Lung (tissue), 12 donors: ENCODE measurements around the gene CUBN. TPM values are rescaled to one million over a fixed set of nuclear protein-coding genes. Genes with fewer than 3 reads are reported as not detected.
A peak's percentile ranks its signal among the peaks of the same experiment; 100 is the strongest.

ENCODE experiments used
- ATAC-seq: fragments of 200-7000 bp; cut with Tn5 transposase; one replicate; pipeline ENCODE4 v1.9.1; 2020; ENCODE audit warnings: moderate number of reproducible peaks; ENCODE audit not compliant: insufficient read depth, low FRiP score
- DNase-seq, 3 donors: peaks; one replicate each; pipeline ENCODE4 v3.0.0-alpha.2; 2013 to 2017
- H3K27ac ChIP-seq, 2 donors: one replicate each; pipeline ENCODE4 v1.5.1; 2013; ENCODE audit warnings: mild to moderate bottlenecking in 2 of 2, moderate library complexity in 2 of 2, control low read depth in 1 of 2, inconsistent platforms in 1 of 2, low read depth in 1 of 2, low read length in 1 of 2
- H3K27me3 ChIP-seq, 3 donors: one replicate each; pipeline ENCODE4 v1.5.1; 2013; ENCODE audit warnings: low read length in 2 of 3; ENCODE audit not compliant: control insufficient read depth in 3 of 3, insufficient read depth in 3 of 3
- H3K36me3 ChIP-seq, 4 donors: one replicate each; pipeline ENCODE4 v1.5.1; 2013; ENCODE audit warnings: low read length in 4 of 4, mild to moderate bottlenecking in 1 of 4, moderate library complexity in 1 of 4; ENCODE audit not compliant: control insufficient read depth in 4 of 4, insufficient read depth in 4 of 4
- H3K4me1 ChIP-seq, 5 donors: one replicate each; pipeline ENCODE4 v1.5.1; 2013; ENCODE audit warnings: low read length in 5 of 5, mild to moderate bottlenecking in 2 of 5, moderate library complexity in 1 of 5; ENCODE audit not compliant: control insufficient read depth in 5 of 5, insufficient read depth in 5 of 5
- H3K4me3 ChIP-seq: one replicate; pipeline ENCODE4 v1.5.1; 2013; ENCODE audit warnings: mild to moderate bottlenecking, control low read depth, moderate library complexity
- H3K9ac ChIP-seq, 2 donors: one replicate each; pipeline ENCODE4 v1.5.1; 2013; ENCODE audit warnings: low read length in 2 of 2, control low read depth in 1 of 2; ENCODE audit not compliant: insufficient read depth in 1 of 2
- H3K9me3 ChIP-seq, 4 donors: one replicate each; pipeline ENCODE4 v1.5.1; 2013; ENCODE audit warnings: low read length in 3 of 4, mild to moderate bottlenecking in 1 of 4, moderate library complexity in 1 of 4; ENCODE audit not compliant: control insufficient read depth in 4 of 4, insufficient read depth in 3 of 4
- WGBS, 2 donors: extraction: QIAGEN DNeasy Blood & Tissue Kit; methylation state at CpG; one replicate each; pipeline ENCODE4 v1.1.7; 2013; 5-methylcytosine and 5-hydroxymethylcytosine counted together
- polyA plus RNA-seq, 2 donors: library from polyadenylated mRNA; stranded (reverse); fragments of 200-250 nt; gene quantifications; one replicate each; pipeline ENCODE4 v1.2.1, GENCODE V29; 2013
- total RNA-seq, 2 donors: library from RNA; depleted of rRNA in 1 of 2; stranded (reverse); fragments of >200 nt in 1 of 2; gene quantifications; one replicate each; pipeline ENCODE4 v1.2.1, GENCODE V29; 2014 to 2021
- TF ChIP-seq, protein P1 (sequence below): IDR thresholded peaks from 2 replicates; pipeline ENCODE4 v1.5.1; 2012; ENCODE audit warnings: mild to moderate bottlenecking; ENCODE audit errors: control extremely low read depth, extremely low read depth
- donor health status: control.
- donor health status: control.
- donor health status: Bipolar disorder and iron deficiency.
- donor health status: healthy.
- donor health status: DM: yes; HTN: yes; CAD: no.

Gene CUBN
- total and polyA plus RNA-seq, 4 donors: 0.33 to 5.1 (median 1.0) TPM

DNA sequence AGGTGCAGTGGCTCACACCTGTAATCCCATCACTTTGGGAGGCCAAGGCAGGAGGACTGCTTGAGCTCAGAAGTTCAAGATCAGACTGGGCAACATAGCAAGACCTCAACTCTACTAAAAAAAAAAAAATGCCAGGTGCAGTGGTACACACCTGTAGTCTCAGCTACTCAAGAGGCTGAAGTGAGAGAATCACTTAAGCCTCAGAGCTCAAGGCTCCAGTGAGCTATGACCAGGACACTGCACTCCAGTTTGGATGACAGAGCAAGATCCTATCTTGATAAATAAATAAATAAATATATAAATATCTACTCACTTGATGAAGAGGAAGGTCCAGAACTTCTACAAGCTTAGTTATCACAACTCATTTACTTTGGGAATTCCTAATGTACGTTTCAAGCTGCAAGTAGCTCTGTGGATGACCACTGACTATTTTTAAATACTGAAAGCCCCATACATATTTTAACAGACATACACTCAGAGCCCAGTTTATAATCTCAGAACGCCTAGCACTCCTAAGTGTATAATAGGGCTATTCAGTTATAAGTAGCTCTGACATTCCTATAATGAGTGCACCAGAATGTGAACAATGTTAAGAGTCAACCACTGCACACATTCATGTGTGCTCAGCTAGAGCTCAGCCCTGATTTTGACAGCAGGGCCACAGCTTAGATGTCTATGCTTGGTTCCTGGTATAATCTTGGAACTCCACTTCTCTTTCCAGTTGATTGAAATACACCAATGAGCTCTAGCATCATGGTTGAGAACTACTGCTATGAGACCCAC lies 119.1 kb downstream of the CUBN start:
- no peak for ATAC-seq
- TF ChIP-seq, protein P1, sequence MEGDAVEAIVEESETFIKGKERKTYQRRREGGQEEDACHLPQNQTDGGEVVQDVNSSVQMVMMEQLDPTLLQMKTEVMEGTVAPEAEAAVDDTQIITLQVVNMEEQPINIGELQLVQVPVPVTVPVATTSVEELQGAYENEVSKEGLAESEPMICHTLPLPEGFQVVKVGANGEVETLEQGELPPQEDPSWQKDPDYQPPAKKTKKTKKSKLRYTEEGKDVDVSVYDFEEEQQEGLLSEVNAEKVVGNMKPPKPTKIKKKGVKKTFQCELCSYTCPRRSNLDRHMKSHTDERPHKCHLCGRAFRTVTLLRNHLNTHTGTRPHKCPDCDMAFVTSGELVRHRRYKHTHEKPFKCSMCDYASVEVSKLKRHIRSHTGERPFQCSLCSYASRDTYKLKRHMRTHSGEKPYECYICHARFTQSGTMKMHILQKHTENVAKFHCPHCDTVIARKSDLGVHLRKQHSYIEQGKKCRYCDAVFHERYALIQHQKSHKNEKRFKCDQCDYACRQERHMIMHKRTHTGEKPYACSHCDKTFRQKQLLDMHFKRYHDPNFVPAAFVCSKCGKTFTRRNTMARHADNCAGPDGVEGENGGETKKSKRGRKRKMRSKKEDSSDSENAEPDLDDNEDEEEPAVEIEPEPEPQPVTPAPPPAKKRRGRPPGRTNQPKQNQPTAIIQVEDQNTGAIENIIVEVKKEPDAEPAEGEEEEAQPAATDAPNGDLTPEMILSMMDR: no peak
- Histone ChIP-seq H3K4me3 (no peak overlapping the region), H3K9ac (no peak overlapping the region), H3K4me1 (peaks cover 11 to 44% (median 30%) of the 10 kb centered on the region in 5 donors), H3K27me3 (no peaks in the 10 kb centered on the region), H3K27ac (peak overlapping the region in 1 of 2 donors; percentile 86), H3K9me3 (no peaks in the 10 kb centered on the region), H3K36me3 (no peaks in the 10 kb centered on the region)
- peak; percentile 42 to 76 (median 54) for DNase-seq
- WGBS, 2 donors: 71 to 83% methylated on average over 2 of the region's 2 CpGs

DNA sequence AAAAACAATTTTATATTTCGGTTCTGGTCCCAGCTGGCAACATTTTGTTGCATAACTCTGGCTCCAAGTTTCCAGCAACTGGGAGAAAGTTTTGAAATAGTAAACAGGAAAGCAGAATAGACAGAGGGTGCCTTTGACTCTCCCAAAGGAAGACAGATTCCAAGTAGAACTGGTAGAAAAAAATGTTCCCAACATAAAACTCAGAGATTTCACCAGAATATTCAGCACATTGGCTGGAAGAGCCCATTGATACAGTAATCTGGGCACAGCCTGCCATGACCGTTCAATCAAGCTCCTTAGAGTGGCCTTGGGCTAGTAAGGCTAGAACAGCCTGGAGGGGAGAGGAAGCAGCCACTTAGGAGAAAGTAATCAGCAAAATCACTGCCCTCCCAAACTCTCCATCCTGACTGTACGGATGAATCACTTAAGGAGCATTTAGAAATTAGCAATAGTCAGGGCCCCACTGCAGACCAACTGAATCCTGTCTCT lies 120.4 kb downstream of the CUBN start:
- no peaks in the 10 kb centered on the region for H3K36me3 ChIP-seq
- peak overlapping the region in 1 of 2 donors; percentile 66 for H3K9ac ChIP-seq
- H3K4me3 ChIP-seq: no peak overlapping the region
- DNase-seq: peak; percentile 43 to 92 (median 84)
- peak; percentile 59 for ATAC-seq
- H3K27ac ChIP-seq: peak overlapping the region; percentile 68 to 86
- peaks cover 11 to 44% (median 30%) of the 10 kb centered on the region in 5 donors for H3K4me1 ChIP-seq
- 47 to 57% methylated on average over 3 of the region's 3 CpGs for whole genome bisulfite sequencing, 2 donors
- no peaks in the 10 kb centered on the region for H3K9me3 ChIP-seq
- H3K27me3 ChIP-seq: no peaks in the 10 kb centered on the region
- TF ChIP-seq, protein P1: no peak

DNA sequence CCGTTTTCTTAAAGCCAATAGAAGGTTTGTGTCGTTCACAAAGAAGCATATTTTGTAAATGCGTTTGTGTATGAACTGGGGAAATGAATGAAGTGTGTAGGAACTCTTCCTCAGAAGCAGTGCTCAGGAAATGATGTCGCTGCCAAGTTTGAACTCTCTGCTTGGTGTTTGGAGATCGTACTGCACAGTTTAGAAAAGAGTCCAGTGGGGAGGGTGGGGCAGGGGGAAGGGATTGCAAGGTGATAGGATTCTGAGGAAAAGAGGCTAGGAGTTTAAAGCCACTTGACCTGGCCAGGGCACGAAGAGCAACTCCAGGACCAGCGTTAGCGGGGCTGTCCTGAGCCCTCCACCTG lies 122.2 kb downstream of the CUBN start:
- TF ChIP-seq, protein P1: no peak
- no peaks in the 10 kb centered on the region for H3K36me3 ChIP-seq
- ATAC-seq (no peak), DNase-seq (peak in 2 of 3 donors; percentile 69 to 96)
- peak overlapping the region; percentile 35 to 94 for H3K27ac ChIP-seq
- no peaks in the 10 kb centered on the region for H3K9me3 ChIP-seq
- H3K27me3 ChIP-seq: no peaks in the 10 kb centered on the region
- H3K4me1 ChIP-seq: peaks cover 11 to 52% (median 34%) of the 10 kb centered on the region in 5 donors
- peak overlapping the region in 1 of 2 donors; percentile 43 for H3K9ac ChIP-seq
- no peak overlapping the region for H3K4me3 ChIP-seq
- WGBS, 2 donors: 28 to 39% methylated on average over 8 of the region's 8 CpGs
